SJSA1 (cell line): ENCODE results near the gene EXOC4. TPM values are rescaled to one million over a fixed set of nuclear protein-coding genes. Genes with fewer than 3 reads are reported as not detected.

Experiments
- DNase-seq, 2 experiments: peaks; one replicate each; pipeline ENCODE4 v3.0.0-alpha.2; 2015 to 2020; ENCODE audit warnings: low spot score in 2 of 2, low read depth in 1 of 2
- H3K27ac ChIP-seq: fragments of 250-450 bp; sonication (Bioruptor Pico); 2 replicates; pipeline ENCODE4 v1.5.1; 2020; ENCODE audit warnings: mild to moderate bottlenecking, moderate library complexity
- H3K27me3 ChIP-seq: fragments of 250-450 bp; sonication (Bioruptor Pico); replicated peaks from 2 replicates; pipeline ENCODE4 v1.5.1; 2020; ENCODE audit warnings: mild to moderate bottlenecking, moderate library complexity
- H3K36me3 ChIP-seq: fragments of 250-450 bp; sonication (Bioruptor Pico); 2 replicates; pipeline ENCODE4 v1.5.1; 2020; ENCODE audit warnings: mild to moderate bottlenecking
- H3K4me1 ChIP-seq: fragments of 250-450 bp; sonication (Bioruptor Pico); replicated peaks from 2 replicates; pipeline ENCODE4 v1.6.1; 2021; ENCODE audit warnings: mild to moderate bottlenecking
- H3K4me3 ChIP-seq: fragments of 250-450 bp; sonication (Bioruptor Pico); 2 replicates; pipeline ENCODE4 v1.5.1; 2020; ENCODE audit warnings: mild to moderate bottlenecking
- H3K9me3 ChIP-seq: fragments of 250-450 bp; sonication (Bioruptor Pico); replicated peaks from 2 replicates; pipeline ENCODE4 v1.5.1; 2020; ENCODE audit warnings: mild to moderate bottlenecking
- total RNA-seq: library from RNA; depleted of rRNA; stranded (reverse); fragments of >200 nt; shearing (Covaris generic); gene quantifications from 2 replicates; pipeline ENCODE4 v1.2.3, GENCODE V29; 2014

EXOC4 gene
- total RNA-seq, 1 experiment from 2014 or later = 38.5 TPM

- no peak for DNase-seq
- Histone ChIP-seq H3K27me3 (no peaks in the 10 kb centered on the region), H3K9me3 (no peaks in the 10 kb centered on the region), H3K27ac (no peak overlapping the region), H3K4me1 (no peaks in the 10 kb centered on the region), H3K4me3 (no peak overlapping the region), H3K36me3 (no peaks in the 10 kb centered on the region)
Observed at GRCh38 chr7:133682364-133683181, 429.7 kb downstream of the EXOC4 start.

- no peaks in the 10 kb centered on the region for H3K9me3 ChIP-seq
- H3K27ac ChIP-seq = no peak overlapping the region
- no peaks in the 10 kb centered on the region for H3K4me1 ChIP-seq
- no peak overlapping the region for H3K4me3 ChIP-seq
- no peaks in the 10 kb centered on the region for H3K27me3 ChIP-seq
- DNase-seq = no peak
- no peaks in the 10 kb centered on the region for H3K36me3 ChIP-seq
Observed at GRCh38 chr7:133683182-133683454, 430.2 kb downstream of the EXOC4 start.

GRCh38 chr7:133688483-133689239 is 435.8 kb downstream of the EXOC4 start:
- H3K27me3 ChIP-seq = no peaks in the 10 kb centered on the region
- no peak overlapping the region for H3K4me3 ChIP-seq
- H3K36me3 ChIP-seq = no peaks in the 10 kb centered on the region
- no peak for DNase-seq
- H3K27ac ChIP-seq = no peak overlapping the region
- no peaks in the 10 kb centered on the region for H3K9me3 ChIP-seq
- no peaks in the 10 kb centered on the region for H3K4me1 ChIP-seq

GRCh38 chr7:133690740-133691139 is 437.9 kb downstream of the EXOC4 start:
- no peaks in the 10 kb centered on the region for H3K4me1 ChIP-seq
- no peak for DNase-seq
- no peak overlapping the region for H3K4me3 ChIP-seq
- no peaks in the 10 kb centered on the region for H3K36me3 ChIP-seq
- no peaks in the 10 kb centered on the region for H3K27me3 ChIP-seq
- no peaks in the 10 kb centered on the region for H3K9me3 ChIP-seq
- H3K27ac ChIP-seq = no peak overlapping the region

- no peak for DNase-seq
- H3K9me3 ChIP-seq = no peaks in the 10 kb centered on the region
- no peaks in the 10 kb centered on the region for H3K4me1 ChIP-seq
- H3K27ac ChIP-seq = no peak overlapping the region
- H3K36me3 ChIP-seq = no peaks in the 10 kb centered on the region
- H3K4me3 ChIP-seq = no peak overlapping the region
- no peaks in the 10 kb centered on the region for H3K27me3 ChIP-seq
Observed at GRCh38 chr7:133691727-133692610, 439.1 kb downstream of the EXOC4 start.

GRCh38 chr7:133693281-133693680 is 440.4 kb downstream of the EXOC4 start:
- H3K4me3 ChIP-seq = no peak overlapping the region
- H3K4me1 ChIP-seq = peaks cover 7% of the 10 kb centered on the region
- H3K36me3 ChIP-seq = no peaks in the 10 kb centered on the region
- H3K9me3 ChIP-seq = no peaks in the 10 kb centered on the region
- no peak overlapping the region for H3K27ac ChIP-seq
- no peak for DNase-seq
- no peaks in the 10 kb centered on the region for H3K27me3 ChIP-seq

- Histone ChIP-seq H3K36me3 (no peaks in the 10 kb centered on the region), H3K4me3 (no peak overlapping the region), H3K4me1 (peaks cover 11% of the 10 kb centered on the region), H3K27ac (no peak overlapping the region), H3K9me3 (no peaks in the 10 kb centered on the region), H3K27me3 (no peaks in the 10 kb centered on the region)
- DNase-seq = no peak
Observed at GRCh38 chr7:133696056-133696455, 443.2 kb downstream of the EXOC4 start.

- no peaks in the 10 kb centered on the region for H3K9me3 ChIP-seq
- H3K4me1 ChIP-seq = peaks cover 11% of the 10 kb centered on the region
- no peaks in the 10 kb centered on the region for H3K27me3 ChIP-seq
- H3K36me3 ChIP-seq = no peaks in the 10 kb centered on the region
- H3K27ac ChIP-seq = no peak overlapping the region
- DNase-seq = no peak
- H3K4me3 ChIP-seq = no peak overlapping the region
Observed at GRCh38 chr7:133697585-133697984, 444.7 kb downstream of the EXOC4 start.

- DNase-seq = peak; percentile 51 to 53
- no peak overlapping the region for H3K4me3 ChIP-seq
- no peaks in the 10 kb centered on the region for H3K36me3 ChIP-seq
- peaks cover 13% of the 10 kb centered on the region for H3K4me1 ChIP-seq
- H3K27me3 ChIP-seq = no peaks in the 10 kb centered on the region
- H3K27ac ChIP-seq = no peak overlapping the region
- no peaks in the 10 kb centered on the region for H3K9me3 ChIP-seq
Observed at GRCh38 chr7:133698127-133698526, 445.2 kb downstream of the EXOC4 start.

GRCh38 chr7:133699386-133699785 is 446.5 kb downstream of the EXOC4 start:
- Histone ChIP-seq H3K9me3 (no peaks in the 10 kb centered on the region), H3K27me3 (no peaks in the 10 kb centered on the region), H3K27ac (no peak overlapping the region), H3K4me1 (peaks cover 26% of the 10 kb centered on the region), H3K4me3 (no peak overlapping the region), H3K36me3 (no peaks in the 10 kb centered on the region)
- no peak for DNase-seq

- Histone ChIP-seq H3K27ac (no peak overlapping the region), H3K9me3 (no peaks in the 10 kb centered on the region), H3K4me3 (no peak overlapping the region), H3K36me3 (no peaks in the 10 kb centered on the region), H3K4me1 (peaks cover 47% of the 10 kb centered on the region), H3K27me3 (no peaks in the 10 kb centered on the region)
- DNase-seq = no peak
Observed at GRCh38 chr7:133702078-133702477, 449.2 kb downstream of the EXOC4 start.

GRCh38 chr7:133702960-133703359 is 450.1 kb downstream of the EXOC4 start:
- H3K9me3 ChIP-seq = no peaks in the 10 kb centered on the region
- no peaks in the 10 kb centered on the region for H3K36me3 ChIP-seq
- no peak overlapping the region for H3K4me3 ChIP-seq
- H3K27ac ChIP-seq = peak overlapping the region; percentile 46
- no peak for DNase-seq
- H3K4me1 ChIP-seq = peaks cover 47% of the 10 kb centered on the region
- H3K27me3 ChIP-seq = no peaks in the 10 kb centered on the region

GRCh38 chr7:133703547-133703946 is 450.7 kb downstream of the EXOC4 start:
- H3K27ac ChIP-seq = peak overlapping the region; percentile 46
- DNase-seq = peak; percentile 48 to 64
- H3K9me3 ChIP-seq = no peaks in the 10 kb centered on the region
- H3K27me3 ChIP-seq = no peaks in the 10 kb centered on the region
- no peaks in the 10 kb centered on the region for H3K36me3 ChIP-seq
- no peak overlapping the region for H3K4me3 ChIP-seq
- peaks cover 41% of the 10 kb centered on the region for H3K4me1 ChIP-seq

- Histone ChIP-seq H3K36me3 (no peaks in the 10 kb centered on the region), H3K4me1 (peaks cover 40% of the 10 kb centered on the region), H3K4me3 (no peak overlapping the region), H3K9me3 (no peaks in the 10 kb centered on the region), H3K27me3 (no peaks in the 10 kb centered on the region), H3K27ac (peak overlapping the region; percentile 41; the same call in 1 of the 2 replicates)
- DNase-seq = no peak
Observed at GRCh38 chr7:133704453-133704852, 451.6 kb downstream of the EXOC4 start.
